ENCODE data around the gene CAMK2D. TPM values are rescaled to one million over a fixed set of nuclear protein-coding genes. Genes with fewer than 3 reads are reported as not detected.

The CAMK2D gene
- total and polyA plus RNA-seq, 12 donors, result 55.6 to 286 (median 221) TPM

DNA sequence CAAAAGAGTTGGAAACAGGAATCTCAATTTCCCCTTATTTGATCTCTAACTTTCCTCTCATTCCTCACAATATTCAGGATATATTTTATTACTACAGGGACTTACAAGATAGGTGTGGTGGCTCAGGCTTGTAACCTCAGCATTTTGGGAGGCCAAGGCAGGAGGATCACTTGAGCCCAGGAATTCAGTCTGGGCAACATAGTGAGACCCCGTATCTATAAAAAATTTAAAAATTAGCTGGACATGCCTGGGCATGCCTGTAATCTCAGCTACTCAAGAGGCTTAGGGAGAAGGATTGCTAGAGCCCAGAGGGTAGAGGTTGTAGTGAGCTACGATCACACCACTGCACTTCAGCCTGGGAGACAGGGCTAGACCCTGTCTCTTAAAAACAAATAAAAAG lies 200.4 kb downstream of the CAMK2D start:
- TF ChIP-seq, protein P1, sequence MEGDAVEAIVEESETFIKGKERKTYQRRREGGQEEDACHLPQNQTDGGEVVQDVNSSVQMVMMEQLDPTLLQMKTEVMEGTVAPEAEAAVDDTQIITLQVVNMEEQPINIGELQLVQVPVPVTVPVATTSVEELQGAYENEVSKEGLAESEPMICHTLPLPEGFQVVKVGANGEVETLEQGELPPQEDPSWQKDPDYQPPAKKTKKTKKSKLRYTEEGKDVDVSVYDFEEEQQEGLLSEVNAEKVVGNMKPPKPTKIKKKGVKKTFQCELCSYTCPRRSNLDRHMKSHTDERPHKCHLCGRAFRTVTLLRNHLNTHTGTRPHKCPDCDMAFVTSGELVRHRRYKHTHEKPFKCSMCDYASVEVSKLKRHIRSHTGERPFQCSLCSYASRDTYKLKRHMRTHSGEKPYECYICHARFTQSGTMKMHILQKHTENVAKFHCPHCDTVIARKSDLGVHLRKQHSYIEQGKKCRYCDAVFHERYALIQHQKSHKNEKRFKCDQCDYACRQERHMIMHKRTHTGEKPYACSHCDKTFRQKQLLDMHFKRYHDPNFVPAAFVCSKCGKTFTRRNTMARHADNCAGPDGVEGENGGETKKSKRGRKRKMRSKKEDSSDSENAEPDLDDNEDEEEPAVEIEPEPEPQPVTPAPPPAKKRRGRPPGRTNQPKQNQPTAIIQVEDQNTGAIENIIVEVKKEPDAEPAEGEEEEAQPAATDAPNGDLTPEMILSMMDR (IDR thresholded peaks at IDR 0.05), result no peak

DNA sequence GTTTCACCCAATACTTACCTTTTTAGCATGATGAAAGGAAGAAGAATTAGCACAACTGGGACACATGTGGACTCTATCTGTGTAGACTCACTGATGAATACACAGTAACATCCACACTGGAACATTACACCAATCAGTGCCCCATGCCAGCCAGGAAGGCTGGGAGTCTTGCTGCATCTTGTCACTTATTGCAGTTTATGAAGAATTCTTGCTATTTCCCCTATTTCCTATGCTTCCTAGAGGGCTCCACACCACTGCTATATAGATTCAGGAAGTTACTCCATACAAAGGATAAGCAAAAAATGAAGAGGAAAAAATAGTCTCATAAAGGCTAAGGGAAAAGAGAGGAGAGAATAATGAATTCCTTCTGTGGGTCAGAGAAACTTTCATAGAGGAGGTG lies 201.0 kb downstream of the CAMK2D start:
- no peak overlapping the region for H3K4me3 ChIP-seq
- no peaks in the 10 kb centered on the region for H3K27me3 ChIP-seq
- peak overlapping the region in 1 of 10 donors; percentile 18 for H3K27ac ChIP-seq
- no peak for DNase-seq
- no peak for ATAC-seq
- TF ChIP-seq, protein P1 (IDR thresholded peaks at IDR 0.05), result no peak
- H3K9me3 ChIP-seq, result no peaks in the 10 kb centered on the region
- intact Hi-C loops (cut with DNase I), result no loop called here
- peaks cover 0 to 4% (median 0%) of the 10 kb centered on the region in 9 donors for H3K36me3 ChIP-seq
- peaks cover 0 to 54% (median 45%) of the 10 kb centered on the region in 9 donors for H3K4me1 ChIP-seq

More for the DNA sequence above, 200.4 kb downstream of the CAMK2D start:
- Histone ChIP-seq H3K9me3 (no peaks in the 10 kb centered on the region), H3K4me3 (no peak overlapping the region), H3K27me3 (no peaks in the 10 kb centered on the region), H3K4me1 (peaks cover 0 to 53% (median 41%) of the 10 kb centered on the region in 9 donors), H3K27ac (peak overlapping the region in 3 of 10 donors; percentile 3 to 18 (median 11)), H3K36me3 (peaks cover 0 to 4% (median 0%) of the 10 kb centered on the region in 9 donors)
- WGBS, 2 donors, result 83 to 93% methylated on average over 2 of the region's 2 CpGs
- ATAC-seq (no peak), DNase-seq (no peak)
- intact Hi-C loops (cut with DNase I), result no loop called here

DNA sequence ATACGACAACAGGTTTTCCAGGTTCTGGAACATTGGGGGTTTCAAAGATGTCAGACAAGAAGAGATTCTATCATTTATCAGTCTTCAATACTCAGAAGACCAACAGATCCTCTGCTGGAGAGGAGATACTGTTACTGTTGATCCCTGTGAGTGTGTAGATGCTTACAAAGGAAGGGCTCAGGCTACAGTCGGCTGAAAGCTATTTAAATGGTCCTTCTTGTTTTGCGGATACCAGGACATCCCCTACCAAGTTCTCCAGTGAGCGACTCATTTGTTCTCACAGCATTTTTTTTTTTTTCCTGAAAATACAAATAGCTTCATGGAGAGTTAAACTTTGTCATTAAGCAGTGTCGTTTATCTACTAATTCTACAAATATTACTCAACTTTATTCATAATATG lies 201.6 kb downstream of the CAMK2D start:
- TF ChIP-seq, protein P1 (IDR thresholded peaks at IDR 0.05), result no peak
- H3K4me1 ChIP-seq, result peaks cover 0 to 54% (median 45%) of the 10 kb centered on the region in 9 donors
- DNase-seq, result no peak
- H3K27ac ChIP-seq, result no peak overlapping the region
- intact Hi-C loops (cut with DNase I), result loop anchor here in 4 of 10 donors (10.0 kb wide), 4 partner anchors 55 to 185 kb away; no protein-coding TSS in a partner anchor
- H3K4me3 ChIP-seq, result no peak overlapping the region
- no peaks in the 10 kb centered on the region for H3K27me3 ChIP-seq
- H3K36me3 ChIP-seq, result peaks cover 0 to 4% (median 0%) of the 10 kb centered on the region in 9 donors
- 89 to 92% methylated on average over 5 of the region's 5 CpGs for WGBS, 2 donors
- no peak for ATAC-seq
- H3K9me3 ChIP-seq, result no peaks in the 10 kb centered on the region

DNA sequence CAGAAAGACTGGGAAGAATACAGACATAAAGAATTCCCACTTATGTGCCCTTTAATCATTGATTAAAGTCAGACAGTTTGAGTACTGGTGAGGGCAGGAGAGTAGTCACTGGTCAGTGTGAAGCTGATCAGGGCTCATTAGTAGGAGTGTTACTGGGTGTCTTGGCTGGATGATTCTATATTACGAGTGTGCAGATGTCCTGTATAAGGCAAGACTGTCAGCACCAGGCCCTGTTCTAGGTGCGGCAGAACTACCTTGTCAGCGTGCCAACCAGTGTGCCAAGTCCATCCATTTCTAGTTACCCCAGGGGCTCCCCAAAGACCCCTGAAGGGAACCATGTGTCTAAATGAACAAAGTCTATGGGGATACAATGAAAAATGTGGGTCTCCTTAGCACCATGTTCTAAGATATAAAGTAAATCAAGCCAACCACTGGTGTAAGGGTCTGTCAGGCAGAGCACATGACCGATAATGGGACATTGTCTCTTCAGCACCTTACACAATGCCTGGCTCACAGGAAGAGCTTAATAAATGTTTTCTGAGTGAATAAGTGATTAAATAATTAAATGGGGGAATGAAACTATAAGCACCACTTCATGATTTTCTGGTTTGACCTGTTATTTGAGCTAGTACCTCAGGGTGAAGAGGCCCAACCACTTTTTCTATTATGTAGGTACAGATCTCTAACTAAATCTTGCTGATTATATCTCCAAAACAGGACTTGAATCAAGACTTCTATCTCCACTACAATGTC lies 205.0 kb downstream of the CAMK2D start:
- no peaks in the 10 kb centered on the region for H3K27me3 ChIP-seq
- ATAC-seq (peak; percentile 30 to 91 (median 72)), DNase-seq (peak in 1 of 2 donors; percentile 18)
- H3K9me3 ChIP-seq, result no peaks in the 10 kb centered on the region
- peaks cover 0 to 8% (median 0%) of the 10 kb centered on the region in 9 donors for H3K36me3 ChIP-seq
- intact Hi-C loops (cut with DNase I), result loop anchor here in 4 of 10 donors (10.0 kb wide), 4 partner anchors 58 to 188 kb away; no protein-coding TSS in a partner anchor
- H3K4me3 ChIP-seq, result no peak overlapping the region
- TF ChIP-seq, protein P1 (IDR thresholded peaks at IDR 0.05), result no peak
- WGBS, 2 donors, result 59 to 74% methylated on average over 4 of the region's 4 CpGs
- peak overlapping the region; percentile 23 to 86 (median 79) for H3K27ac ChIP-seq
- peaks cover 0 to 43% (median 29%) of the 10 kb centered on the region in 9 donors for H3K4me1 ChIP-seq

Data from heart right ventricle (tissue), 16 donors.